Measurements from ENCODE around the gene RAX2. TPM values are rescaled to one million over a fixed set of nuclear protein-coding genes. Genes with fewer than 3 reads are reported as not detected.

The RAX2 gene
- total and polyA plus RNA-seq, 2 experiments from 2014 or later, result not detected

DNA sequence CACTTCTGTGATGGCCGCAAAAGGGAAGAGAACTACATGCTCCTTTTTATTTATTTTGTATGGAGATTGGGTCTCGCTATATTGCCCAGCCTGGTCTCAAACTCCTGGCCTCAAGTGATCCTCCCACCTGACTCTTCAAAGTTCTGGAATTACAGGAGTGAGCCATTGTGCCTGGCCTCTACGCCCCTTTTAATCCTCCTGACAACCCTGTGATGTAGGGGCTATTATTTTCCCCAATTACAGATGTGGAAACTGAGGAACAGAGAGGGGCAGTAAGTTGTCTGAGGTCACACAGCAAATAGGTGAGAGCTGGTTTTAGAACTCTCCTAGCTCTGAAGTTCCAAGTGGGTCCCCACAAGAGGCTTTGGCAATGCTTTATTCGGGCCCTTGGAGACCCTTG, 52.2 kb downstream of the RAX2 start:
- TF ChIP-seq EZH2 (IDR thresholded peaks at IDR 0.05; ENCODE audit: insufficient read depth, poor library complexity, severe bottlenecking), result no peak
- in situ Hi-C loops (cut with MboI), result no loop called here
- no peak overlapping the region for H3K4me3 ChIP-seq
- peaks cover 19% of the 10 kb centered on the region for H3K27me3 ChIP-seq (replicated peaks; ENCODE audit: insufficient read depth)
- no peaks in the 10 kb centered on the region for H3K9me2 ChIP-seq (ENCODE audit: insufficient read depth)
- no peak overlapping the region for H3K9ac ChIP-seq
- no peaks in the 10 kb centered on the region for H3K36me3 ChIP-seq (ENCODE audit: low read depth)
- WGBS, 2 experiments (ENCODE audit: low coverage in 1 of 2, low lambda C conversion rate in 2 of 2, missing lambda C conversion rate in 2 of 2), result 68 to 70% methylated on average over 4 of the region's 4 CpGs
- no peak overlapping the region for H3K4me2 ChIP-seq (ENCODE audit: unreplicated experiment)
- no peak for DNase-seq
- H4K20me1 ChIP-seq (ENCODE audit: insufficient read depth), result no peaks in the 10 kb centered on the region
- H3K4me1 ChIP-seq (ENCODE audit: insufficient read depth), result no peaks in the 10 kb centered on the region
- H3F3A ChIP-seq (ENCODE audit: insufficient read depth), result no peaks in the 10 kb centered on the region
- no peak overlapping the region for H2AFZ ChIP-seq
- no peaks in the 10 kb centered on the region for H3K79me2 ChIP-seq (ENCODE audit: insufficient read depth)
- H3K27ac ChIP-seq, result no peak overlapping the region
- no peaks in the 10 kb centered on the region for H3K9me3 ChIP-seq (ENCODE audit: low read depth)

Small RNAs within 50 kb of the gene (small RNA-seq; reads per million reads assigned to genes)
- not detected for gene AC005777.1 (ENCODE audit: low read depth, low replicate concordance)

Other genes starting within 250 kb of the RAX2 start
- not detected in 2 replicates for gene TEKTIP1, start 233.1 kb downstream of the RAX2 start, total RNA-seq (2014; rRNA removed; shearing (Covaris generic))
- gene TEKTIP1, start 233.1 kb downstream of the RAX2 start, polyA plus RNA-seq (2016; fragmentation: Nextera tagmentation; extraction: Ambion mirVana), result 0.33 TPM in 1 of 2 replicates, not detected in the other
- gene MFSD12, start 214.6 kb downstream of the RAX2 start, total RNA-seq (2014; rRNA removed; shearing (Covaris generic)), result 67.9 and 73.9 TPM in 2 replicates
- 23.0 and 23.1 TPM in 2 replicates for gene MFSD12, start 214.6 kb downstream of the RAX2 start, polyA plus RNA-seq (2016; fragmentation: Nextera tagmentation; extraction: Ambion mirVana)
- 105 and 112 TPM in 2 replicates for gene HMG20B, start 199.3 kb downstream of the RAX2 start, total RNA-seq (2014; rRNA removed; shearing (Covaris generic))
- 83.9 and 87.7 TPM in 2 replicates for gene HMG20B, start 199.3 kb downstream of the RAX2 start, polyA plus RNA-seq (2016; fragmentation: Nextera tagmentation; extraction: Ambion mirVana)
- gene GIPC3, start 186.8 kb downstream of the RAX2 start, total RNA-seq (2014; rRNA removed; shearing (Covaris generic)), result 0.13 TPM in 1 of 2 replicates, not detected in the other
- gene GIPC3, start 186.8 kb downstream of the RAX2 start, polyA plus RNA-seq (2016; fragmentation: Nextera tagmentation; extraction: Ambion mirVana), result 0.06 TPM in 1 of 2 replicates, not detected in the other
- gene TBXA2R, start 165.4 kb downstream of the RAX2 start, total RNA-seq (2014; rRNA removed; shearing (Covaris generic)), result 0.76 TPM in 1 of 2 replicates, not detected in the other
- 1.9 and 2.6 TPM in 2 replicates for gene TBXA2R, start 165.4 kb downstream of the RAX2 start, polyA plus RNA-seq (2016; fragmentation: Nextera tagmentation; extraction: Ambion mirVana)
- 29.1 and 39.0 TPM in 2 replicates for gene CACTIN, start 145.4 kb downstream of the RAX2 start, total RNA-seq (2014; rRNA removed; shearing (Covaris generic))
- 6.9 and 8.7 TPM in 2 replicates for gene CACTIN, start 145.4 kb downstream of the RAX2 start, polyA plus RNA-seq (2016; fragmentation: Nextera tagmentation; extraction: Ambion mirVana)
- gene PIP5K1C, start 71.8 kb downstream of the RAX2 start, total RNA-seq (2014; rRNA removed; shearing (Covaris generic)), result 34.0 and 43.1 TPM in 2 replicates
- gene PIP5K1C, start 71.8 kb downstream of the RAX2 start, polyA plus RNA-seq (2016; fragmentation: Nextera tagmentation; extraction: Ambion mirVana), result 31.2 and 33.5 TPM in 2 replicates
- gene TJP3, start 63.8 kb downstream of the RAX2 start, total RNA-seq (2014; rRNA removed; shearing (Covaris generic)), result not detected in 2 replicates
- gene TJP3, start 63.8 kb downstream of the RAX2 start, polyA plus RNA-seq (2016; fragmentation: Nextera tagmentation; extraction: Ambion mirVana), result not detected in 2 replicates
- 28.3 and 40.0 TPM in 2 replicates for gene APBA3, start 10.5 kb downstream of the RAX2 start, total RNA-seq (2014; rRNA removed; shearing (Covaris generic))
- 16.9 and 18.9 TPM in 2 replicates for gene APBA3, start 10.5 kb downstream of the RAX2 start, polyA plus RNA-seq (2016; fragmentation: Nextera tagmentation; extraction: Ambion mirVana)
- gene MRPL54, start 9.5 kb downstream of the RAX2 start, total RNA-seq (2014; rRNA removed; shearing (Covaris generic)), result 18.5 and 57.9 TPM in 2 replicates
- gene MRPL54, start 9.5 kb downstream of the RAX2 start, polyA plus RNA-seq (2016; fragmentation: Nextera tagmentation; extraction: Ambion mirVana), result 73.0 and 74.1 TPM in 2 replicates
- not detected in 2 replicates for gene MATK, start 14.2 kb upstream of the RAX2 start, total RNA-seq (2014; rRNA removed; shearing (Covaris generic))
- gene MATK, start 14.2 kb upstream of the RAX2 start, polyA plus RNA-seq (2016; fragmentation: Nextera tagmentation; extraction: Ambion mirVana), result not detected in 2 replicates
- not detected in 2 replicates for gene ZFR2, start 96.8 kb upstream of the RAX2 start, total RNA-seq (2014; rRNA removed; shearing (Covaris generic))
- not detected in 2 replicates for gene ZFR2, start 96.8 kb upstream of the RAX2 start, polyA plus RNA-seq (2016; fragmentation: Nextera tagmentation; extraction: Ambion mirVana)
- not detected in 2 replicates for gene ATCAY, start 108.5 kb upstream of the RAX2 start, total RNA-seq (2014; rRNA removed; shearing (Covaris generic))
- not detected in 2 replicates for gene ATCAY, start 108.5 kb upstream of the RAX2 start, polyA plus RNA-seq (2016; fragmentation: Nextera tagmentation; extraction: Ambion mirVana)
- gene NMRK2, start 160.8 kb upstream of the RAX2 start, total RNA-seq (2014; rRNA removed; shearing (Covaris generic)), result not detected in 2 replicates
- gene NMRK2, start 160.8 kb upstream of the RAX2 start, polyA plus RNA-seq (2016; fragmentation: Nextera tagmentation; extraction: Ambion mirVana), result not detected in 2 replicates
- gene DAPK3, start 198.9 kb upstream of the RAX2 start, total RNA-seq (2014; rRNA removed; shearing (Covaris generic)), result 167 and 194 TPM in 2 replicates
- gene DAPK3, start 198.9 kb upstream of the RAX2 start, polyA plus RNA-seq (2016; fragmentation: Nextera tagmentation; extraction: Ambion mirVana), result 47.6 and 51.1 TPM in 2 replicates
- gene EEF2, start 213.2 kb upstream of the RAX2 start, total RNA-seq (2014; rRNA removed; shearing (Covaris generic)), result 2,755 and 2,906 TPM in 2 replicates
- 326 and 331 TPM in 2 replicates for gene EEF2, start 213.2 kb upstream of the RAX2 start, polyA plus RNA-seq (2016; fragmentation: Nextera tagmentation; extraction: Ambion mirVana)
- gene PIAS4, start 235.5 kb upstream of the RAX2 start, total RNA-seq (2014; rRNA removed; shearing (Covaris generic)), result 16.8 and 21.0 TPM in 2 replicates
- 6.9 and 9.1 TPM in 2 replicates for gene PIAS4, start 235.5 kb upstream of the RAX2 start, polyA plus RNA-seq (2016; fragmentation: Nextera tagmentation; extraction: Ambion mirVana)